ENCODE data around the gene CLEC1A.

The CLEC1A gene

DNA sequence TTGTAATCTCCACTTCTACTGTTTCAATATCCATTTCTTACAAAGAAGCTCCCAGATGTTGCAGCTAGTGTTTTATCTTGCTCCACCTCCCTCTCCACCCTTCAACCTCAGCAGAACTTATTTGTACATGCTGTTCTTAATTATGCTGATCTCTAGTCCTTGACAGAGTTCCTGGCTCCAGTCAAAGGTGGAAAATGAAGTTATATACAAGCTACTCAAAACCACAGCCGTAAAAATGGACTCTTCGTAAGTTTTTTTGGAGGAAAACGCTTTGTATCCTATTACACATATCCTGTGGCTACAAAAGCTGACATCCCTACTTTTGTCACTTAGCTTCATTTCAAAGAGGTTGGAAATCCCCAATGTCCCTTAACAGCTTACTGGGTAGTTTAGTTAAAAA, 1.3 kb downstream of the CLEC1A start:
- no peaks in the 10 kb centered on the region for H3K36me3 ChIP-seq (ENCODE audit: insufficient read depth, low read length)
- no peak overlapping the region for H3K4me2 ChIP-seq (ENCODE audit: low read length)
- H3K27me3 ChIP-seq (ENCODE audit: control insufficient read depth, insufficient read depth, low read length): peaks cover 7% of the 10 kb centered on the region
- no peaks in the 10 kb centered on the region for H3K4me1 ChIP-seq (ENCODE audit: control insufficient read depth, insufficient read depth, low read length)
- no peak overlapping the region for H3K9ac ChIP-seq (ENCODE audit: low read depth, low read length)
- H3K9me3 ChIP-seq (replicated peaks; ENCODE audit: low read length): no peaks in the 10 kb centered on the region
- no peak overlapping the region for H3K4me3 ChIP-seq (ENCODE audit: low read length)

DNA sequence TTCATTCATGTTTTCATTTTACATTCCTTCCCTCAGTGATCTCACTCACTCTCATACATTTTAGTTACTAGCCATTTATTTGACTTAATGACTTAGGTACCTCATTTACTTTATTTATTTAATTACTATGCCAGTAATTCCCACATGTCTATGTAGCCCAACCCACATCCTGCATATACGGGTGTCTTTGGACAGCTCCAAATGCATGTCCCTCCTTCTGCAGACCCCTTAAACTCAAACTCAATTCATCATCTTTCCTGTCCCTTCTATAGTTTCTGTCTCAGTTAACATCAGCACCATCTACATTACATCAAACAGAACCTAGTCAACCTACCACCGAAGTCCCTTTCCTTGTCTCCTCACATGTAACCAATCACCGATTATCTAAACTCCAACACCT, 2.8 kb downstream of the CLEC1A start:
- H3K4me1 ChIP-seq (ENCODE audit: control insufficient read depth, insufficient read depth, low read length): no peaks in the 10 kb centered on the region
- no peak overlapping the region for H3K9ac ChIP-seq (ENCODE audit: low read depth, low read length)
- peaks cover 7% of the 10 kb centered on the region for H3K27me3 ChIP-seq (ENCODE audit: control insufficient read depth, insufficient read depth, low read length)
- H3K4me2 ChIP-seq (ENCODE audit: low read length): no peak overlapping the region
- no peaks in the 10 kb centered on the region for H3K9me3 ChIP-seq (replicated peaks; ENCODE audit: low read length)
- no peak overlapping the region for H3K4me3 ChIP-seq (ENCODE audit: low read length)
- H3K36me3 ChIP-seq (ENCODE audit: insufficient read depth, low read length): no peaks in the 10 kb centered on the region

DNA sequence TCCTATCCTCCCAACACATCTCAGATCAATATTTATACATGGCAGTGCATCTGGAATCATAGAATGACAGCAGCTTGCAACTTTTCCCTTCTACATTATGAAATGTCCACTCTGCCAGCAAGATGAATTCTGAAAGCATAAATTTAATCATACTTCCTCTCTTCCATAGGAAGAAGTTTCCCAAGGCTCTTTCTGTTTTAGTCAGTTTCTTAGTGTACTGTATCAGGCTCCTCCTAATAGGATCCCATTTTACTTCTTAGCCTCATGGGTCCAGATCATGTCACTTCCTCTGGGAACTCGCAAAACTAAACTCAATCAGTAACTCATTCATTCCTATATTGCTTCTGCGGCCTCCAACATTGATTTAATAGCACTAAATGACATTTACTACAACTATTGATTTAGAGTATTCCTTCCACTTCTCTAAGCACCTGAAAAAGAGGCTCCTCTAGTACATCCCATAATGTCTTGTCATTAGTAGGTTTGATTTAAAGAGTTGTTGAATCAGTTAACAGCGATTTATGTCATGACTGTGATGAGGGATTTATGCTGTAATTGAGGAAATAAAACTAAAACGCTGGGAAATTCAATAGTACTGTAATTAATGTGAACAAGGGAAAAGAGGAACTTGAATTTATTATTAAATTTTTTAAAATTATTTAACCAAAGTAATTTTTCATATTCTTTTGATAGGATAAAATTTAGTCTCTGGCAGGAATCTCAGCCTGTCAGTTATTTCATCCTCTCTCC, 4.0 kb downstream of the CLEC1A start:
- no peaks in the 10 kb centered on the region for H3K4me1 ChIP-seq (ENCODE audit: control insufficient read depth, insufficient read depth, low read length)
- H3K4me2 ChIP-seq (ENCODE audit: low read length): no peak overlapping the region
- no peak overlapping the region for H3K9ac ChIP-seq (ENCODE audit: low read depth, low read length)
- H3K27me3 ChIP-seq (ENCODE audit: control insufficient read depth, insufficient read depth, low read length): peaks cover 7% of the 10 kb centered on the region
- H3K9me3 ChIP-seq (replicated peaks; ENCODE audit: low read length): no peaks in the 10 kb centered on the region
- no peaks in the 10 kb centered on the region for H3K36me3 ChIP-seq (ENCODE audit: insufficient read depth, low read length)
- no peak overlapping the region for H3K4me3 ChIP-seq (ENCODE audit: low read length)

DNA sequence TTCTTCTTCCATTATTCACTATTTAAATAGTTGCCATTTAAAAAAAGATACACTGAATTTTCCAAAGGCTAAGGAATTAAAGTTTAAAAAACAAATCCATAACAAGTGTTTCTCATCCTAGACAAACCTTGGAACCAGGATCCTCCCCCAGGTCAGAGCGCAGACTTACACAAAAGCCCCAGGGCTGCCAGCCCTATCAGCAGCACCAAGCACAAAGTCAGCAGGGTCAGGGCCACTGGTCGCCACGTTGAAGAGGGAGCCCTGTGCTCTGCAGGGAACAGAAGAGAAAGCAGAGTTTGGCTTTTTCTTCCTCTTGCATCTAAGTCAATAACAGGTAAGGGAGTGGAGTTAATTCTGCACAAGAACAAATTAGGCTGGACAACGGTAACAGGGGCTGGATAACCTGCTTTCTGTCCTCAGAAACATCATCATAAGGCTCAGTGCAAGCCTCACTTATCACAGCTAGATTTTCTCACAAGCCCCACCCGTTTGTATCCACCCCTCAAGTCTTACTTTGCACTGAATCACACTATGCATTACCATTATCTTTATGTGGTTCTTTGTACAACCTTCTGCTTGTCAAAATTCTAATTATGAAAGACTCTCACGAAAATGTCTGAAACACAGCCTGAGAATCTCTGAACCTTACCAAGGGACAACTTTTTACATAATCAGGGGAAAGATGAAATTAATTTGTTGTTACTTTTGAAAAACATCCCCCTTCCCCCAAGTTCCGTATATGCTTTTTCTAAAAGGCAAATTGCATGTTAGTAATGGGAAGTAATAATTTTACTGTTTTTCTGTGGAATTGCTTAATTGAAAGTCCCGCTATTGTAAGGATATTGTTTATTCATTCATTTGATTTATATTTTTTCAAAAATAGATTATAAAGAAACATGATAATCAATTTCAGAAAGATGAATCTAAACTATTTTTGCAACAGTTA, 9.6 kb downstream of the CLEC1A start:
- Histone ChIP-seq H3K9me3 (replicated peaks; ENCODE audit: low read length) (no peaks in the 10 kb centered on the region), H3K27me3 (ENCODE audit: control insufficient read depth, insufficient read depth, low read length) (no peaks in the 10 kb centered on the region), H3K4me1 (ENCODE audit: control insufficient read depth, insufficient read depth, low read length) (no peaks in the 10 kb centered on the region), H3K4me3 (ENCODE audit: low read length) (no peak overlapping the region), H3K9ac (ENCODE audit: low read depth, low read length) (no peak overlapping the region), H3K36me3 (ENCODE audit: insufficient read depth, low read length) (no peaks in the 10 kb centered on the region), H3K4me2 (ENCODE audit: low read length) (no peak overlapping the region)

DNA sequence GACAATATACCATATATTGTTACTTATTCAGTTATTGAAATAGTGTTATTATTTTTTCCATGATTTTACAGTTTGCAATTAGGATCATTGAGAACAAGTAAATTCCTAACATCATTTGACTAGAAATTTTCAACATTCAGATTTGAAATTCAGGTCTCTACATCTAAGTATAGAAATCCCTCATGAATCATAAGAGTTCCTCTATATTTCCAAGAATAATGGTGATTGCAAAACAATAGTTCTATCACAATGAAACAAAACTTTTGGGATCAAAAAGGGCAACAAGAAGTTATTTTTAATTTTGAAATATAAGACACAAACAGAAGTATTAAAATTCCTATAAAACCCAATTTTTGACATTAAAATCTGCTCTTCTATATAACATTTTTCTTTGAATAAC, 10.8 kb downstream of the CLEC1A start:
- H3K36me3 ChIP-seq (ENCODE audit: insufficient read depth, low read length): no peaks in the 10 kb centered on the region
- no peak overlapping the region for H3K9ac ChIP-seq (ENCODE audit: low read depth, low read length)
- H3K4me3 ChIP-seq (ENCODE audit: low read length): no peak overlapping the region
- H3K27me3 ChIP-seq (ENCODE audit: control insufficient read depth, insufficient read depth, low read length): no peaks in the 10 kb centered on the region
- no peak overlapping the region for H3K4me2 ChIP-seq (ENCODE audit: low read length)
- H3K4me1 ChIP-seq (ENCODE audit: control insufficient read depth, insufficient read depth, low read length): no peaks in the 10 kb centered on the region
- H3K9me3 ChIP-seq (replicated peaks; ENCODE audit: low read length): no peaks in the 10 kb centered on the region

DNA sequence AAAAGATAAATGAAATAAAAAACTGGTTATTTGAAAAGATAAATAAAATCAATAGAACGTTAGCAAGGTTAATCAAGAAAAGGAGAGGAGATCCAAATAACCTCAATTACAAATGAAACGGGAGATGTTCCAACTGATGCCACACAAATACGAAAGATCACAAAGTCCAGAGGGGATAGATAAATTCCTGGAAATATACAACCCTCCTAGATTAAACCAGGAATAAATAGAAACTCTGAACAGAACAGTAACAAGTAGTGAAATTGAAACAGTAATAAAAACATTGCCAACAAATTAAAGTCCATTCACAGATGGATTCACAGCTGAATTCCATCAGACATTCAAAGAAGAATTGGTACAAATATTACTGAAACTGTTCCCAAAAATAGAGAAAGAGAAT, 12.4 kb downstream of the CLEC1A start:
- no peak overlapping the region for H3K4me3 ChIP-seq (ENCODE audit: low read length)
- H3K9ac ChIP-seq (ENCODE audit: low read depth, low read length): no peak overlapping the region
- no peaks in the 10 kb centered on the region for H3K36me3 ChIP-seq (ENCODE audit: insufficient read depth, low read length)
- no peak overlapping the region for H3K4me2 ChIP-seq (ENCODE audit: low read length)
- H3K9me3 ChIP-seq (replicated peaks; ENCODE audit: low read length): no peaks in the 10 kb centered on the region
- H3K4me1 ChIP-seq (ENCODE audit: control insufficient read depth, insufficient read depth, low read length): no peaks in the 10 kb centered on the region
- H3K27me3 ChIP-seq (ENCODE audit: control insufficient read depth, insufficient read depth, low read length): no peaks in the 10 kb centered on the region

DNA sequence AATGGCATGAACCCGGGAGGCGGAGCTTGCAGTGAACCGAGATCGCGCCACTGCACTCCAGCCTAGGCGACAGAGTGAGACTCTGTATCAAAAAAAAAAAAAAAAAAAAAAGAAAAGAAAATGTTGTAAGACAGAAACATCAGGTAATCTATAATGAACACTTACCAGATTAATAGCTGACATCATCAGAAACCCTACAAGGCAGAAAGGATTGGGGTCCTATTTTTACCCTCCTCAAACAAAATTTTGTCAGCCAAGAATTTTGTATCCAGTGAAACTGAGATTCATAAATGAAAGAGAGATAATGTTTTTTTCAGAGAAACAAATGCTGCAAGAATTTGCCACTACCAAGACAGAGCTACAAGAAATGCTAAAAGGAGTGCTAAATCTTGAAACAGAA, 14.1 kb downstream of the CLEC1A start:
- H3K36me3 ChIP-seq (ENCODE audit: insufficient read depth, low read length): no peaks in the 10 kb centered on the region
- no peaks in the 10 kb centered on the region for H3K9me3 ChIP-seq (replicated peaks; ENCODE audit: low read length)
- no peaks in the 10 kb centered on the region for H3K4me1 ChIP-seq (ENCODE audit: control insufficient read depth, insufficient read depth, low read length)
- H3K4me3 ChIP-seq (ENCODE audit: low read length): no peak overlapping the region
- H3K4me2 ChIP-seq (ENCODE audit: low read length): no peak overlapping the region
- no peak overlapping the region for H3K9ac ChIP-seq (ENCODE audit: low read depth, low read length)
- no peaks in the 10 kb centered on the region for H3K27me3 ChIP-seq (ENCODE audit: control insufficient read depth, insufficient read depth, low read length)

DNA sequence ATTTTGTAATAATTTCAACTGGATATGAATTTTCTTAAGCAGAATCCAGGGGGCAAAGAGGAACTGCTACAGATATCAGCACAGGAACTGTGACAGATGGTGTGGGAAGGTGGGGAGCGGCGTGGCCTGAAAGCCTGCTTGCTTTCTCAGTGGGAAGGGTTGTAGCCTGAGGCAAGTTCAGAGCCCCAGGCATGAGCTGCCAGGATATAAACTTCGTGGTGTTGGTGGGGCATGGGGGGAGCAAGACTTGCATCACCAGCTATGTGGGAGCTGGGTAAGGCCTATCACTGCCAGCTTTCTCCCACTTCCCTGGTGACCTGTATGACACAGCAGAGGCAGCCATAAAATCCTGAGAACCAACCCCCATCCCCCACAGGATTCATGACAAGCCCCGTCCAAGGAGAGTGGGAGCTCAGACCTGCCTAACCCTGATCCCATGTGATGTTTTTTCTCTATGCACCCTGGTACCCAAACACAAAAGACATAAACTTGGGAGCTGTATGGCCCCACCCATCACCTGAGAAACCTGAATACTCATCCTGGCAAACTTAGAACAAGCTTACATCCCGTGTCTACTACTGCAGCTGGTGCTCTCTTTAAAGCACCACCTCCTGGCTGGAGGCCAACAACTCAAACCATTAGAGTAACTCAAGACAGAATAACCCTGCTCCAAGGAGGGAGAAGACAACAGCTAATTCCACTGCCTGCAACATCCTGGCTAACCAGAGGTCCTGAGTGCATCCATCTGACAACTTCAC, 16.5 kb downstream of the CLEC1A start:
- no peaks in the 10 kb centered on the region for H3K36me3 ChIP-seq (ENCODE audit: insufficient read depth, low read length)
- no peak overlapping the region for H3K4me3 ChIP-seq (ENCODE audit: low read length)
- H3K4me2 ChIP-seq (ENCODE audit: low read length): no peak overlapping the region
- no peaks in the 10 kb centered on the region for H3K9me3 ChIP-seq (replicated peaks; ENCODE audit: low read length)
- no peak overlapping the region for H3K9ac ChIP-seq (ENCODE audit: low read depth, low read length)
- H3K4me1 ChIP-seq (ENCODE audit: control insufficient read depth, insufficient read depth, low read length): no peaks in the 10 kb centered on the region
- H3K27me3 ChIP-seq (ENCODE audit: control insufficient read depth, insufficient read depth, low read length): peaks cover 4% of the 10 kb centered on the region

DNA sequence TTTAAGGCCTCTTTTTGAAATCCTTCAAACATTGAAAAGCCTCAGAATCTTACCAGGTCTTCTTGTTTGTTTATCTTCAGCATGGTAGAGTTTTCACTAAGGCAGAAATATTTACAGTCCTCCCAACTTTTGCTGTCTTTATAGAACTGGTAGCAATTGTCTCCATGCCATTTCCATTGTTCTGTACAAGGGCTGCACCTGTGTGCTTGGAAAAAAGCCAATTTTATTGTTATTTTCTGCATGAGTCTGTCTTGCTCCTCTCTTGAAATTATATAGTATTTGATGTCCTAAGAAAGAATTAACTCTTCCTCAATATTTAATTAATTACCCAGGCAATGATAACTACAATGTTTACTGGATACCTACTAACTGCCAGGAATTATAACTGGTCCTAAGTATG, 23.3 kb downstream of the CLEC1A start:
- H3K9ac ChIP-seq (ENCODE audit: low read depth, low read length): no peak overlapping the region
- H3K27me3 ChIP-seq (ENCODE audit: control insufficient read depth, insufficient read depth, low read length): peaks cover 4% of the 10 kb centered on the region
- no peaks in the 10 kb centered on the region for H3K9me3 ChIP-seq (replicated peaks; ENCODE audit: low read length)
- H3K4me3 ChIP-seq (ENCODE audit: low read length): no peak overlapping the region
- H3K36me3 ChIP-seq (ENCODE audit: insufficient read depth, low read length): no peaks in the 10 kb centered on the region
- no peaks in the 10 kb centered on the region for H3K4me1 ChIP-seq (ENCODE audit: control insufficient read depth, insufficient read depth, low read length)
- H3K4me2 ChIP-seq (ENCODE audit: low read length): no peak overlapping the region

DNA sequence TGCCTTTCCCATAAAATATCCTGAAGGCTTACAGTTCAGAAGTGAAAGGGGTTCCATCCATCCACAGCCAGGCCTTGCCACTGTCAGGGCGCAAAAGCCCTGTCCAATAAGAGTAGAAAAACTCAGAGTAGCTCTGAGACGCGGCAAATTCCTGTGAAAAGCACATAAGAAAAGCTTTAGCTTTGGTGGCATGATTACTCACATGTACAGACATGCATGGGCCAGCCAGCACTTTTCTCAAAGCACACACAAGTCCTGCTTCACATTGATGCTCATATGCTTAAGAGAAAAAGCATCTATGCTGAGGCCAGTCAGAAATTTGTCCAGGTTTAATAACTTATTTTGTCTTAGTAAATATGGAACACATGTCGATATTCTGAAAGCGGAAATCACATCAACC, 25.5 kb downstream of the CLEC1A start:
- Histone ChIP-seq H3K4me1 (ENCODE audit: control insufficient read depth, insufficient read depth, low read length) (no peaks in the 10 kb centered on the region), H3K4me3 (ENCODE audit: low read length) (no peak overlapping the region), H3K9ac (ENCODE audit: low read depth, low read length) (no peak overlapping the region), H3K36me3 (ENCODE audit: insufficient read depth, low read length) (no peaks in the 10 kb centered on the region), H3K4me2 (ENCODE audit: low read length) (no peak overlapping the region), H3K27me3 (ENCODE audit: control insufficient read depth, insufficient read depth, low read length) (peaks cover 3% of the 10 kb centered on the region), H3K9me3 (replicated peaks; ENCODE audit: low read length) (no peaks in the 10 kb centered on the region)

DNA sequence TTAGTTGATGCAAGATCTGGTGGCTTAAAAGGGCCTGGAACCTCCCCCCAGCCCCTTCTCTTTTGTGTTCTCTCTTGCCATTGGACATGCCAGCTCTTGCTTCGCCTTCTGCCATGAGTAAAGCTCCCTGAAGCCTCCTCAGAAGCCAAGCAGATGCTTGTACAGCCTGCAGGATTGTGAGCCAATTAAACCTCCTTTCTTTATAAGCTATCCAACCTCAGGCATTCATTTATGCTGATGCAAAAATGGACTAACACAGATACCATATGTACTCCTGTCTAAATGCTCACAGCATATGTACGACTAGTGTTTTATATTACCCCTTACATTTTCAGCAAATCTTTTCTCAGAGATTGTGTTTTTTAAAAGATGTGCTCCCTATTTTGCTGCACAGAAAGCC, 26.7 kb downstream of the CLEC1A start:
- no peaks in the 10 kb centered on the region for H3K4me1 ChIP-seq (ENCODE audit: control insufficient read depth, insufficient read depth, low read length)
- H3K9ac ChIP-seq (ENCODE audit: low read depth, low read length): no peak overlapping the region
- H3K4me2 ChIP-seq (ENCODE audit: low read length): no peak overlapping the region
- no peak overlapping the region for H3K4me3 ChIP-seq (ENCODE audit: low read length)
- H3K36me3 ChIP-seq (ENCODE audit: insufficient read depth, low read length): no peaks in the 10 kb centered on the region
- no peaks in the 10 kb centered on the region for H3K9me3 ChIP-seq (replicated peaks; ENCODE audit: low read length)
- H3K27me3 ChIP-seq (ENCODE audit: control insufficient read depth, insufficient read depth, low read length): no peaks in the 10 kb centered on the region

Data from skeletal muscle satellite cell (primary cell).